ENCODE measurements around the gene CBR1. TPM values are rescaled to one million over a fixed set of nuclear protein-coding genes. Genes with fewer than 3 reads are reported as not detected.
A peak's percentile ranks its signal among the peaks of the same experiment; 100 is the strongest.

The CBR1 gene
- total and polyA plus RNA-seq, 9 of the 15 experiments (the other 6 are each of a cell fraction or from before 2014, with no cell fraction given): 2.5 to 33.8 (median 15.1) TPM

DNA sequence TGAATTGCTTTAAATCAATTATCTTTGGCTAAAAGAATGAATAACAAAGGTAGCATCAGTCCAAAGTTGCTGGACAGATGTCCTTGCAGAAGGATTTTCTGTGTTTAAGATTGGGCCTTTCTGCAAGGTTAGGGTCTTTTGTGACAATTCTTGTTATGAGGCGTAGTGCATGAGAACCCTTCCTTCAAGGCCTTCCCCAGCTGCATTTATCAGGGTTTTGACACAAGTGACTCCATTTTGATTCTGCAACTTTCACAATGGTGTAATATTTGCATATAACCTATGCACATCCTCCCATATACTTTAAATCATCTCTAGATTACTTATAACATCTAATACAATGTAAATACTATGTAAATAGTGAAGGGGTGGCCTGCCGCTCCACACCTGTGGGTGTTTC is 8.4 kb upstream of the CBR1 start:
- H3K4me2 ChIP-seq (ENCODE audit: insufficient read depth, low read length): no peak overlapping the region
- no peak for TF ChIP-seq RFX5 (IDR thresholded peaks at IDR 0.05; ENCODE audit: low read depth, low read length)
- TF ChIP-seq, protein P1, sequence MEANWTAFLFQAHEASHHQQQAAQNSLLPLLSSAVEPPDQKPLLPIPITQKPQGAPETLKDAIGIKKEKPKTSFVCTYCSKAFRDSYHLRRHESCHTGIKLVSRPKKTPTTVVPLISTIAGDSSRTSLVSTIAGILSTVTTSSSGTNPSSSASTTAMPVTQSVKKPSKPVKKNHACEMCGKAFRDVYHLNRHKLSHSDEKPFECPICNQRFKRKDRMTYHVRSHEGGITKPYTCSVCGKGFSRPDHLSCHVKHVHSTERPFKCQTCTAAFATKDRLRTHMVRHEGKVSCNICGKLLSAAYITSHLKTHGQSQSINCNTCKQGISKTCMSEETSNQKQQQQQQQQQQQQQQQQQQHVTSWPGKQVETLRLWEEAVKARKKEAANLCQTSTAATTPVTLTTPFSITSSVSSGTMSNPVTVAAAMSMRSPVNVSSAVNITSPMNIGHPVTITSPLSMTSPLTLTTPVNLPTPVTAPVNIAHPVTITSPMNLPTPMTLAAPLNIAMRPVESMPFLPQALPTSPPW (CRISPR knock-in tag; IDR thresholded peaks at IDR 0.05): no peak
- no peak for TF ChIP-seq NFYB (IDR thresholded peaks at IDR 0.05; ENCODE audit: extremely low read depth, insufficient read length)
- TF ChIP-seq LCOR (CRISPR knock-in tag; IDR thresholded peaks at IDR 0.05): no peak
- TF ChIP-seq IFI16 (CRISPR knock-in tag; IDR thresholded peaks at IDR 0.05): peak; percentile 25; the same call in 1 of the 2 replicates
- TF ChIP-seq RCOR1 (IDR thresholded peaks at IDR 0.05; ENCODE audit: borderline replicate concordance in 1 of 2, low read depth in 2 of 2, low read length in 2 of 2): no peak
- TF ChIP-seq ZNF217 (CRISPR knock-in tag; IDR thresholded peaks at IDR 0.05): no peak
- TF ChIP-seq, protein P2, sequence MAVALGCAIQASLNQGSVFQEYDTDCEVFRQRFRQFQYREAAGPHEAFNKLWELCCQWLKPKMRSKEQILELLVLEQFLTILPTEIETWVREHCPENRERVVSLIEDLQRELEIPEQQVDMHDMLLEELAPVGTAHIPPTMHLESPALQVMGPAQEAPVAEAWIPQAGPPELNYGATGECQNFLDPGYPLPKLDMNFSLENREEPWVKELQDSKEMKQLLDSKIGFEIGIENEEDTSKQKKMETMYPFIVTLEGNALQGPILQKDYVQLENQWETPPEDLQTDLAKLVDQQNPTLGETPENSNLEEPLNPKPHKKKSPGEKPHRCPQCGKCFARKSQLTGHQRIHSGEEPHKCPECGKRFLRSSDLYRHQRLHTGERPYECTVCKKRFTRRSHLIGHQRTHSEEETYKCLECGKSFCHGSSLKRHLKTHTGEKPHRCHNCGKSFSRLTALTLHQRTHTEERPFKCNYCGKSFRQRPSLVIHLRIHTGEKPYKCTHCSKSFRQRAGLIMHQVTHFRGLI (CRISPR knock-in tag; IDR thresholded peaks at IDR 0.05): peak; percentile 70; the same call in 1 of the 2 replicates
- TF ChIP-seq ZNF41 (CRISPR knock-in tag; conservative IDR thresholded peaks at IDR 0.05): 0 out of 2 replicates have a peak, but pooled peaks have one; percentile 55
- no peak for TF ChIP-seq JUNB (CRISPR knock-in tag; conservative IDR thresholded peaks at IDR 0.05)
- 0 out of 2 replicates have a peak, but pooled peaks have one; percentile 39 for TF ChIP-seq MEF2D (tag; conservative IDR thresholded peaks at IDR 0.05; ENCODE audit: low read depth)
- no peak for TF ChIP-seq HDAC6 (IDR thresholded peaks at IDR 0.05; ENCODE audit: low read depth, low read length)
- no peak for TF ChIP-seq KLF13 (tag; IDR thresholded peaks at IDR 0.05; ENCODE audit: borderline replicate concordance, low read depth)
- no peak for TF ChIP-seq CREB1 (IDR thresholded peaks at IDR 0.05)
- no peak for TF ChIP-seq CREB1 (CRISPR knock-in tag; IDR thresholded peaks at IDR 0.05)
- no peak for TF ChIP-seq GABPA (tag; conservative IDR thresholded peaks at IDR 0.05; ENCODE audit: low read depth)
- peak; percentile 48; the same call in 1 of the 2 replicates for TF ChIP-seq SMAD4 (CRISPR knock-in tag; conservative IDR thresholded peaks at IDR 0.05)
- TF ChIP-seq POU5F1 (IDR thresholded peaks at IDR 0.05; ENCODE audit: borderline replicate concordance, low read depth, low read length, partially characterized antibody): no peak
- no peak for TF ChIP-seq HMG20A (CRISPR knock-in tag; conservative IDR thresholded peaks at IDR 0.05)
- no peak for TF ChIP-seq KLF1 (tag; IDR thresholded peaks at IDR 0.05)
- TF ChIP-seq HLTF (IDR thresholded peaks at IDR 0.05): no peak
- TF ChIP-seq TBP (optimal IDR thresholded peaks at IDR 0.05; ENCODE audit: low read depth, low read length): no peak

More for the DNA sequence above, 8.4 kb upstream of the CBR1 start:
- FAIRE-seq (no peak), ATAC-seq (no peak), DNase-seq (ENCODE audit: extremely low read depth in 1 of 4, low spot score in 3 of 4) (no peak)
- no peak overlapping the region for H3K27ac ChIP-seq (ENCODE audit: extremely low read depth, low read depth, low read length)
- intact Hi-C loops (cut with micrococcal nuclease): loop anchor here (5.0 kb wide), 1 partner anchor 51 kb away; no protein-coding TSS in a partner anchor
- H3K9me1 ChIP-seq (ENCODE audit: control insufficient read depth, insufficient read depth, low read length): no peaks in the 10 kb centered on the region
- H4K20me1 ChIP-seq (replicated peaks; ENCODE audit: control insufficient read depth, insufficient read depth, low read length): no peaks in the 10 kb centered on the region
- CTCF ChIA-PET (ENCODE audit: low intra/inter-chr PET ratio): no interaction called here
- no TSS peak for BruUV-seq (replicated peaks)
- H3K4me1 ChIP-seq (replicated peaks in 1 of 2; ENCODE audit: control insufficient read depth in 2 of 2, insufficient read depth in 2 of 2, low read length in 2 of 2): peaks cover 16 to 18% of the 10 kb centered on the region in 2 experiments; a peak in 4 of 5 replicates
- no peaks in the 10 kb centered on the region for H3K9me3 ChIP-seq (replicated peaks; ENCODE audit: control insufficient read depth, insufficient read depth, low read depth, low read length)
- no peak overlapping the region for H3K4me3 ChIP-seq
- peak overlapping the region; percentile 92; the same call in 1 of the 2 replicates for H2AFZ ChIP-seq (ENCODE audit: low read depth, low read length)
- peaks cover 25% of the 10 kb centered on the region; the same call in 2 of the 3 replicates for H3K36me3 ChIP-seq (ENCODE audit: control insufficient read depth, insufficient read depth, low read length)
- H3K79me2 ChIP-seq (ENCODE audit: control insufficient read depth, insufficient read depth, low read length): peaks cover 23% of the 10 kb centered on the region
- POLR2A ChIA-PET: no interaction called here
- in situ Hi-C loops (cut with MboI): no loop called here
- no peaks in the 10 kb centered on the region for H3K27me3 ChIP-seq (ENCODE audit: control insufficient read depth in 2 of 2, insufficient read depth in 2 of 2, low read length in 2 of 2)
- H3K9ac ChIP-seq (ENCODE audit: insufficient read depth in 1 of 2, low read depth in 2 of 2, low read length in 2 of 2): no peak overlapping the region
- WGBS (ENCODE audit: insufficient coverage, low coverage, missing lambda C conversion rate): 100% methylated on average over 2 of the region's 2 CpGs

Data from K562 (cell line).